Glomerular visceral epithelial cell (primary cell): ENCODE results near the gene EDARADD.
"Not testable (repeated sequence)": the region's sequence is repeated elsewhere in the genome, so short reads cannot be mapped to it uniquely, and the experiment has no call there.

Source experiments
- DNase-seq: peaks from one replicate; pipeline ENCODE4 v3.0.0-alpha.2; 2016; ENCODE audit errors: extremely low spot score

The EDARADD gene

DNA sequence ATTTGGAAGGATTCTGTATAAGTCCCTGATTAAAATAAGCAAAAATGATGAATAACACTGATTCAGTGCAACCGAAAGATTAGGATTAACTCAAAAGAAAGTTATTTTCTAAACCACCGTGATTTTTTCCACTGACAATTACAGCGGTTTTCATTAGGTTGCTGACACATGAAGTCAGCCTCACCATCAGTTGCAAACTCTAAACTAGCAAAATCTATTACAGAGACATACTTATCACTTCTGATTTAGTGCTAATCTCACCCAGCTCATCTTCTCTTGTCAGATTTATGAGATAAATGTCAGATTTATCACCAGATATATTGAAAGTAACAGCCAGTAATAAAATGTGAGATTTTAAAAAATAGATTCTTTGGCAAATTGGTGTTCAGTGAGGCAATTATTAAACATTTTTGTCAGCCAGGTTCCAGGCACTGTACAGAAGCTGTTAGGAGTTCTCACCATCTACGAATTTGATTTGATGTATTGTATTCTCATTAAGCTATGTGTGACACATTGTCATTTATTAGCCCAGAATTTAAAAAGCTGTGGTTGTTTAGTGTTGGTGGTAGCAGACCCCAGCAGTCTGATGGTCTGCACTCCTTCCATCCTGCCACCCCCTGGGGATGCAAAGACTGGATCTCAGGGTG is 92.4 kb downstream of the EDARADD start:
- no peak for DNase-seq

DNA sequence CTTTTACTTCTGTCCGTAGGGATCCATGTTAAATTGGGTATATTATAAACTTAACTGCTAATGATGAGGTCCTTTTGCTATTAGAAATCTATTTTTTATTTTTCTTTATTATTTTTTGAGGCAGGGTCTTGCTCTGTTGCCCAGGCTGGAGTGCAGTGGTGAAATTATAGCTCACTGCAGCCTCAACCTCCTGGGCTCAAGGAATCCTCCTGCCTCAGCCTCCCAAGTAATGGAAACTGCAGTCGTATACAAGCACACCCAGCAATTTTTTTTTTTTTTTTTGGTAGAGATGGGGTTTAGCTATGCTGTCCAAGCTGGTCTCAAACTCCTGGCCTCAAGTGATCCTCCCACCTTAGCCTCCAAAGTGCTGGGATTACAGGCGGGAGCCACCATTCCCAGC is 95.1 kb downstream of the EDARADD start:
- not testable (repeated sequence) for DNase-seq

DNA sequence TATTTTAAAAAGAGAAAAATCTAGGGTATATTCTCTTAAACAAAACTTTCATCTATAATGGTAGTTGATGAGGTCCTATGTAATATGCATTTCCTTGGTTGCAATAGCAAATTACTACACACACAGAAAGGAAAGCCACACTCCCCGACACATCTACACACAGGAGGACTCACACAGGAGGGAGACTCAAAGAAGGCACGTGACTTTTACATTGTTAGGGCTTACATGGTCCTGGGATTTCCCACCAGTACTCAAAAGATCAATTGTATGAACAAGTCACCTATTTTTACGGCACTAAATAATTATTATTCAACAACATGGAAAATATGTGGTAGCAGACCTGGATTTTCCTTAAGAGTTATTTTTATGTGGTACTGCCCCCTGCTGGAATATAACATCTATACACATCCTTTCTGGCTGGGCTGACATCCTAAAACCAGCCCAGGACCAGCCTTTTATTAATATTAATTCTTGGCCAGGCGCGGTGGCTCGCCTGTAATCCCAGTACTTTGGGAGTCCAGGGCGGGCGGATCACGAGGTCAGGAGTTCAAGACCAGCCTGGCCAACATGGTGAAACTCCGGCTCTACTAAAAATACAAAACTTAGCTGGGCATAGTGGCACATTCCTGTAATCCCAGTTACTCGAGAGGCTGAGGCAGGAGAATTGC is 95.8 kb downstream of the EDARADD start:
- DNase-seq, result peak; percentile 49

DNA sequence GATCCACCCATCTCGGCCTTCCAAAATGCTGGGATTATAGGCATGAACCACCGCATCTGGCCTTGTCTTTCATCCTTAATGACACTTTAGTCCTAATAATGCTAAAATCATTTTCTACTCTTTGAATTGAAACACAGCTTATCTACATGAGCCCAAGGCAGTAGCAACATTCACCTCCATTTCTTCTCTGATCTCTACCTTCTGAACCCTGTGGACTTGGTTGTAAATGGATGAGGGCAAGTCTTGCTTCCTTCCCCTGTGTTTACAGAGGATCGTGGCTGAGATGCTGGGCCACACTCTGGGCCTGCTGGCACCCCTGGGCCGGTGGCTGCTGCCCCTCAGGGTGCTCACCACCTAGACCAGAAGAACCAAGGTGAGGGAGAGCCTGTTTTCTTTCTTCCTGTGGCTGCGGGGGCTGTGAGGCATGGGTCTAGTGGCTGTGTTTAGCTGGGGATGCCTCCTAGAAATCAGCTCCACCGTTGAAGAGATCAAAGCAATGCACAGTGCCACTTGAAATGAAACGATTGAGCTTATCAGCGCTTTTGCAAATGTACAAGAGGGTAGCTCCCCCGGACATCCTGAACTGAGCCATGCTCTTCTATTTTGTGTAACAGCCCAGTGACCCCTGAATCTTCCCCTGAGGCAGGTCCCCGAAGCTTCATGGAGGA is 97.5 kb downstream of the EDARADD start:
- no peak for DNase-seq

DNA sequence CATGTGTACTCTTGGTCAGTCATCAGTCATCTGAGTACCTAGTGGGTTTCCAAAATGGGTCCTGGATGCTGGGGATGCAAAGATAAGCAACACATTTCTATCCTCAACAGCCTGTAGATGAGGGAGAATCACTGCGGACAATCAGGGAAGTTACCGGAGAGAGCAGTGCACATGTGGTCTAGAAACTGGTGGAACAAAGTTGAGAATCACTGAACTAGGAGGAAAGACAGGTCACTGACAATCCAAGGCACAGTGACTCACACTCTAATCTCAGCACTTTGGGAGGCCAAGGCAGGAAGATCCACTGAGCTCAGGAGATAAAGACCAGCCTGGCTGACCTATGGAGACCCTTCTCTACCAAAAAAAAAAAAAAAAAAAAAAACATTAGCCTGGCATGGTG is 98.3 kb downstream of the EDARADD start:
- DNase-seq, result no peak

DNA sequence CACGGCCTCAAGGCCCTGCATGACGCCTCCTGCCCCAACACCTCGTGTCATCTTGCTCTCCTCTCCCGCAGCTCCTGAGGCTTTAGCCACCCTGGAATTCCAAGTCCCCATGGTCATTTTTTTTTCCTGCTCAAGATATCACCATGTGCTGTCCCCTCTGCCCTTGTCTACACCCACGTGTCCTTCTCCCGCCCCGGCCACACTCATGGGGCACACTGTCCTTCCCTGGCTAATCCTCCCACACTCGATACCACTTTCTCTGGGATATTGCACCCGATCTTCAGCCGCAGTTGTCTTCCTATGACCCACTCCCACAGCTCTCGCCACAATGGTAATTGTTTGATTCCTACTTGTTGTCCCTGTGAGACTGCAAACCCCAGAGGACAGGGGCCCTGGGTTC is 100.0 kb downstream of the EDARADD start:
- no peak for DNase-seq

DNA sequence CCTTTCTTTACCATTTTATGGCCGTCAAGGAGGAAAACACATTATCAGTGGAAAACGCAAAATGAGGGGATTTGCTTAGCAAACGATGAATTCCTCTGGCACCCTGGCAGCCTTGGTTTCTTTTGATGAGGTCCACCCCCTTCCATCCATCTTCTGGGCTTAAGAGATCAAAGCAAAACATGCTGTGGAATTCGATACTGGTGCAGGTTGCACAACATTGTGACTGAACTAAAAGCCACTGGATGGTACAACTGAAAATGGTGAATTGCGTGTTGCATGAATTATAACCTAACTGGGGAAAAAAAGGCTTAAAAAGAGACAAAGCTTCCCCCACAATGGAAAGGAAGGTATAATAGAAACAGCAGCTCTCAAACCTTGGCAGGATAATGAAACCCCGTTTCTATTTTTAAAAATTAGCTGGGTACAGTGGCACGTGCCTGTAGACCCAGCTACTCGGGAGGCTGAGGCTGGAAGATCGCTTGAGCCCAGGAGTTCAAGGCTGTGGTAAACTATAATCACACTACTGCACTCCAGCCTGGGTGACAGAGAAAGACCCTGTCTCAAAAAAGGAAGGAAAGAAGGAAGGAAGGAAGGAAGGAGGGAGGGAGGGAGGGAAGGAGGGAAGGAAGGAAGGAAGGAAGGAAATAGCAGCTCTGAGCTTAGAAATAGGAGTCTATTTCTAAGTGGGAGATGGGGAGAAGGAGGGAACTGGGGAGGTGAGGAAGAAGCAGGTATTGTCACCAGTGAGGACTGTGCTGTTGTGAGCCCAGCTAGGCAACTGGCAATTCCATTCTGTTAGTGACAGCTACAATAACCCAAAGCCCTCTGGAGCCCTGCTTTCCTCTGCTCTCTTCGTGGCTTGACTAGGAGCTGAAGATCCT is 100.7 kb downstream of the EDARADD start:
- no peak for DNase-seq

DNA sequence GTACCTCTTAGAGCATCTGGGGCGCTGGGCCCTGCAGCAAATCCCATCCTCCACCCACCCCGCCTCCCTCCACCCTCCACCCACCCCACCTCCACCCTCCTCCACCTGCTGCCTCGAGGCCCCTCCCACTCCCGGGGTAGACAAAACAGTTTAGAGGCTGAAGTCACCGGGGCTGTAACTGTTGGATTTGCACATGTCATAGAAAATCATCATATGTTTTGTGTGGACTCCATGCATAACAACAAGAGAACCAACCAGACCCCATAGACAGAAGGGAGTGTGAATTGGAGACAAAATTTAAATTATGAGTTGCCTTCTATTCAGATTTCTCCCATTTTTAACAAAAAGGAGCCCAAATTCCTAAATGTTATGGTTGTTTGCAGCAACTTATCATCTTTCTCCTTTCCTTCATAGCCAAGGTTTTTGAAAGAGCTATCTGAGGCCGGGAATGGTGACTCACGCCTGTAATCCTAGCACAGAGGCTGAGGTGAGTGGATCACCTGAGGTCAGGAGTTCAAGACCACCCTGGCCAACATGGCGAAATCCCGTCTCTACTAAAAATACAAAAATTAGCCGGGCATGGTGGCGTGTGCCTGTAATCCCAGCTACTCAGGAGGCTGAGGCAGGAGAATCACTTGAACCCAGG is 101.5 kb downstream of the EDARADD start:
- DNase-seq, result no peak

DNA sequence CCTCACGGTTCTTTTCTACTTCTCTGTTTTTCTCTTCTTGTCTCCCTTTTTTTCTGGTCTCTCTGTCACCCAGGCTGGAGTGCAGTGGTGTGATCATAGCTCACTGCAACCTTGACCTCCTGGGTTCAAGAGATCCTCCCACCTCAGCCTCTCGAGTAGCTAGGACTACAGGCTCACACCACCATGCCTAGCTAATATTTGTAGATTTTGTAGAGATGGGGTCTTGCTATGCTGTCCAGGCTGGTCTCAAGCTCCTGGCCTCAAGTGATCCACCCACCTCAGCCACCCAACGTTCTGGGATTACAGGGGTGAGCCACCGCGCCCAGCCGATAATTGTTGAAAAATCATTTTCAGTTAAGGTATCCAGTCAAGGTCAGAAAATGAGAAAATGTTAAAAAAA is 103.8 kb downstream of the EDARADD start:
- DNase-seq, result no peak

DNA sequence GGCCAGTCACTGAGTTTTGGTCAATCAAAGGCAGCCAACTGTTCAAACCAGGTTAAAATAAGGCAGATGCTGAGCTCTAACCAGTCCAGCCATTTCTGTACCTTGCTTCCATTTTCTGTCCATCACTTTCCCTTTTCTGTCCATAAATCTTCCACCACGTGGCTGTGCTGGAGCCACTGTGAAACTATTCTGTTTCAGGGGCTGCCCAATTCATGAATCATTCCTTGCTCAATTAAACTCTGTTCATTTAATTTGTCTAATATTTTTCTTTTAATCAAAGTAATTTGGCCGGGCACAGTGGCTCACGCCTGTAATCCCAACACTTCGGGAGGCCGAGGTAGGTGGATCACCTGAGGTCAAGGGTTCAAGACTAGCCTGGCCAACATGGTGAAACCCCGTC is 107.0 kb downstream of the EDARADD start:
- no peak for DNase-seq

DNA sequence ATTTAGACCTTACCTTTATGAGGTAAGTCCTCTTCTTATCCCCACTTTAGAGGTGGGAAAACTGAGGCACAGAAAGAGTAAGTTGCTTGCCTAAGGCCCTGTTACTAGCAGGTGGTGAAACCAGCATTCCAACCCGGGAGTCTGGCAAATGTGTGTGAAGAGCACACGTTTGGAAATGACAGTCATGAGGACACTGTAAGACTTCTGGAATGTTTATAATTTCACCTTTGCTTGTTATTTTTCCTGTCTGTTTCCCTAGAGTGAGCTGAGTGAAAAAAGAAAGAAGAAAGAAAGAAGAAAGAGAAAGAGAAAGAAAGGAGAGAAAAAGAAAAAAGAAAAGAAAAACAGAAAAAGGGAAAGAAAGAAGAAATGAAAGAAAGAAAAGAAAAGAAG is 108.5 kb downstream of the EDARADD start:
- DNase-seq, result peak; percentile 13

DNA sequence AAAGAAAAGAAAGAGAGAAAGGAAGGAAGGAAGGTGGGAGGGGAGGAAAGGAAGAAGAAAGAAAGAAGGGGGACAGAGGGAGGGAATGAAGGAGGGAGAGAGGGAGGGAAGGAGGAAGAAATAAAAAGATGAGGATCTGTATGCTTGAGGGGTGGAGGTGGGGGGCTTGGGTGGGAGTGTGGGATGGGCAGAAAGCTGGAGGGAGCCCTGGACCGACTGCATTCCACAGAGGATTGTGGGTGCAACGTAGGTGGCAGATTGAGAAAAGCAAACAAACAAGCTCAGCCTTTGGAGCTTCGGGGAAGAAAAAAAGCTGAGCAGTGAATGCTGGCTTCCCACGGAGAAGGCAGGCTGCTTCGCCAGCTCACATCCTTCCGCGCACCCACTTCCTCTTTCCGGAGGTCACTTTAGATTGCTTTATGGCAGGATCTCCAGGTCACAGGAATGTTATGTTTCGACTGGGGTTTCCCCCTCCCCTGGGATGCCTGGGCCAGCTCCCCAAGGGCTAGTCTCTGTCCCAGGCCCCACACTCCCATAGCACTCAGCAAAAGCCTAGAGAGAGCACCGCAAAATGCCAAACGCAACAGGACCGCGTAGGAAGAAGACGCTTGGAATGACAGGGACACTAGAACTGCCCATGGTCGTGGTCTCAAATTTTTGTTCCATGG is 109.0 kb downstream of the EDARADD start:
- peak; percentile 44 for DNase-seq

DNA sequence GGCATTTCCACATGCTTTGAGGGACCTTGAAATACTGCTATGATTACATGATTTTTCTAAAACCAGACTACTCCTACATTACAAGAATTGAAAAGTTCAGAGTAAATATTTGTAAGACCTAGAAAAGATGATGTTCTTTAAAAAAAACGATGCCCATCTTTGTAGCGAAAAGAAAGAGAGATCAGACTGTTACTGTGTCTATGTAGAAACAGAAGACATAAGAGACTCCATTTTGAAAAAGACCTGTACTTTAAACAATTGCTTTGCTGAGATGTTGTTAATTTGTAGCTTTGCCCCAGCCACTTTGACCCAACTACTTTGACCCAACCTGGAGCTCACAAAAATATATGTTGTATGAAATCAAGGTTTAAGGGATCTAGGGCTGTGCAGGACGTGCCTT is 110.3 kb downstream of the EDARADD start:
- not testable (repeated sequence) for DNase-seq

DNA sequence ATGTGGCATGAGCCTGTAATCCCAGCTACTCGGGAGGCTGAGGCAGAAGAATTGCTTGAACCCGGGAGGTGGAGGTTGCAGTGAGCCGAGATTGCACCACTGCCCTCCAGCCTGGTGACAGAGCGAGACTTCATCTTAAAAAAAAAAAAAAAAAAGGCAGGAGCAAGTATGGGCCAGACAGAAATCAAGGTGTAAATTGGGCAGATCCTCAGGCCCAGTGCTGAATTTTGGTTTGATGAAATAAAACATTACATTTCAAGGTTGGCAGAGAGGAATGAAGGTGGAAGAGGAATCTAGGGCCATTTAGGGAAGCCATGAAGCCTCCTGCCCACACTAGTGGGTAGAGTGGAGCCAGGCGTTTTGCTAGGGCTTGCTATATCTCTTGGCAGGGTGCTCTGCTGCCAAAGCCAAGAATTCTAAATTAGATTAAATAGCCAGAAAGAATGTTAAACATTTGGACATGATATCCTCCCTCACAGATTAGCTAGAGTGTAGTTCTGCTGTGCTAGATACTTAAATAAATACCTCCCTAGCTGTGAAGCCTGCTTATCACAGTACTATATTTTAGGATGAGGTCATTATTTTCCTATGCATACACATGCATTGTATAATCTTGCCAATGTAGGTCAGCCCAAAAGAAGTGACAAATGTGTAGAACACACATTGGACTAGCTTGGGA is 113.1 kb downstream of the EDARADD start:
- DNase-seq, result no peak

DNA sequence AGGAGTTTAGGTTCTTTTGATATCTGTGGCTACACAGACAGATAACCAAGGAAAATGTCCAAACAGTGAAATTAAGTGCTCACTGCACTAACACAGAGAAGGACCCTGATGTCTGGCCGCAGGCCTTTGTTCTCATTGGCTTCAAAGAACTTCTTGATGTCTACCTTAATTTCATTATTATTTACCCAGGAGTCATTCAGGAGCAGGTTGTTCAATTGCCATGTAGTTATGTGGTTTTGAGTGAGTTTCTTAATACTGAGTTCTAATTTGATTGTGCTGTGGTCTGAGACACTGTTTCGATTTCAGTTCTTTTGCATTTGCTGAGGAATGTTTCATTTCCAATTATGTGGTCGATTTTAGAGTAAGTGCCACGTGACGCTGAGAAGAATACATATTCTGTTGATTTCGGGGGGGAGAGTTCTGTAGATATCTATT is 114.5 kb downstream of the EDARADD start:
- no peak for DNase-seq

DNA sequence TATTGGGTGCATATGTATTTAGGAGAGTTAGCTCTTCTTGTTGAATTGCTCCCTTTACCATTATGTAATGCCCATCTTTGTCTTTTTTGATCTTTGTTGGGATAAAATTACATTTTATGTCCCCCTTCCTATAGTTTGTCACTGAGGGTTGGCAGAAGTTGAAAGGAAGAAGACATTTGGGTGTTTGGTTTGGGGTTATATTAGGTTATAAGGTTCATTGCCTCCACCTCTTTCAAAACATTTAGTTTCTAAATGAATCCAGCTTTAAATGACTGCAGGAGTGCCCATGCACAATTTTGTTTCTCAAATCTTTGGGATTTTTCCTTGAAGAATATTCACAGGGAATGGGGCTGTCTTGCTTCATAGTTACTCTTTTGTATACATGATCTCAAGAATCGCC is 115.1 kb downstream of the EDARADD start:
- DNase-seq, result no peak

DNA sequence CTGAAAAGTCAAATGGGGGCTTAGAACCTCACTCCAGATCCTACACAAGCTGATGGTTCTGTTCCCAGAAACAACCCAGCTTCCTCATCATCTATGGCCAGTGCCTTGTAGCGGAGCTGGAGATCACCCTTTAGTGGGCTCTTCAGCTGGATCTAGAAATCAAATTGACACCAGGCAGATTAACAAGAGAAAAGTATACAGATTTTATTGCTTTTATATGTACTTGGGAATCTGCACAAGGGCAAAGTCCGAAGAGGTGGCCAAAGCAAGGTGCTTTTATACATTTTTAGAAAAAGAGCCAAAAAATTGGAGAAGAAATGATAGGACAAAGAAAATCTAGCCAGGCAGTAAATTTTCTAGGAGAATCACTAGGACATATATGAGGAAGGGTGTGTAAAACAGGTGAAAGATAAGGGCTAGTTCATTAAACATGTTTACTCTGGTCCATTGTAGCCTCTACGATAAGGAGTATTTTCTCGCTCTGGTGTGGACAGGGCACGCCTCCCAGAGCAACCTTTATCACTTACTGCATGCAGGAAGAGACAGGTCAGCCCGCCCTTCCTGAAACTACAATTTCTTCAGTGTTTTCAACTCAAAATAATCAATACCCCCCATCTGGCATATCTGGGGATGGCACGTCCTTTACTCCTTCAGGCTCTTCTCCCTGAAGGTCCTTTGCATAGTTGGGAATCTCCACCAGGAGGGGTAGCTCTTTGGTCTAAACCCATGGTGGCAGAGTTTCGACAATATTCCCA is 115.7 kb downstream of the EDARADD start:
- DNase-seq, result no peak

DNA sequence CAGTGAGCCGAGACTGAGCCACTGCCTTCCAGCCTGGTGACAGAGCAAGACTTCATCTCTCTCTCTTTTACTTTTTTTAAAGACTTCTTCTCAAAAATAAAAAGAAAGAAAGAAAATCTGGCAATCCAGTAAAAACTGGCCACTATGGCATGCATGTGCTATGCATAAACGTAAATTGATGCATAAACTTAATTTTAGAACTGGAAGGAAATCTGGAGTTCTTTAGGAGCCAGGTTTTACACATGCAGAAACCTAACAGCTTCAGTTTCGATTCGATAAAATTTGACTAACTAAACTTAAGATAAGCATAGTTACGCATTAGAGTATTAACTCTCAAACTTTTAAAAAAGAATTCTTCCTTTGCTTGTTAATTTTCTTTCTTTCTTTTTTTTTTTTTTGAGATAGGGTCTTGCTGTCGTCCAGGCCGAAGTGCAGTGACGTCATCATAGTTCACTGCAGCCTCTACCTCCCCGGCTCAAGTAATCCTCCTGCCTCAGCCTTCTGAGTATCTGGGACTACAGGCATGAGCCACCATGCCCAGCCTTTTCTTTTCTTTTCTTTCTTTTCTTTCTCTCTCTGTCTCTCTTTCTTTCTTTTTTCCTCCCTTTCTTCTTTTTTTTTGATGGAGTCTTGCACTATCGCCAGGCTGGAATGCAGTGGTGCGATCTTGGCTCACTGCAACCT is 117.8 kb downstream of the EDARADD start:
- no peak for DNase-seq
